DMS53 treated with DMSO at 0.1 percent for 48 hours (cell line): ENCODE measurements around the gene CDH15.
"Not testable (repeated sequence)": the region's sequence is repeated elsewhere in the genome, so short reads cannot be mapped to it uniquely, and the experiment has no call there.

ENCODE experiments used
- DNase-seq: peaks from one replicate; lab custom pipeline; 2025; ENCODE audit not compliant: unreplicated experiment; lab: John Stamatoyannopoulos, UW

The CDH15 gene

GRCh38 chr16:89155851-89156739 lies 15.5 kb upstream of the CDH15 start:
- no peak for DNase-seq

GRCh38 chr16:89156740-89157645 lies 14.6 kb upstream of the CDH15 start:
- no peak for DNase-seq

- no peak for DNase-seq
Observed at GRCh38 chr16:89157778-89158177, 13.8 kb upstream of the CDH15 start.

- DNase-seq: no peak
Observed at GRCh38 chr16:89159066-89159849, 12.3 kb upstream of the CDH15 start.

- DNase-seq: no peak
Observed at GRCh38 chr16:89159850-89160354, 11.6 kb upstream of the CDH15 start.

DNA sequence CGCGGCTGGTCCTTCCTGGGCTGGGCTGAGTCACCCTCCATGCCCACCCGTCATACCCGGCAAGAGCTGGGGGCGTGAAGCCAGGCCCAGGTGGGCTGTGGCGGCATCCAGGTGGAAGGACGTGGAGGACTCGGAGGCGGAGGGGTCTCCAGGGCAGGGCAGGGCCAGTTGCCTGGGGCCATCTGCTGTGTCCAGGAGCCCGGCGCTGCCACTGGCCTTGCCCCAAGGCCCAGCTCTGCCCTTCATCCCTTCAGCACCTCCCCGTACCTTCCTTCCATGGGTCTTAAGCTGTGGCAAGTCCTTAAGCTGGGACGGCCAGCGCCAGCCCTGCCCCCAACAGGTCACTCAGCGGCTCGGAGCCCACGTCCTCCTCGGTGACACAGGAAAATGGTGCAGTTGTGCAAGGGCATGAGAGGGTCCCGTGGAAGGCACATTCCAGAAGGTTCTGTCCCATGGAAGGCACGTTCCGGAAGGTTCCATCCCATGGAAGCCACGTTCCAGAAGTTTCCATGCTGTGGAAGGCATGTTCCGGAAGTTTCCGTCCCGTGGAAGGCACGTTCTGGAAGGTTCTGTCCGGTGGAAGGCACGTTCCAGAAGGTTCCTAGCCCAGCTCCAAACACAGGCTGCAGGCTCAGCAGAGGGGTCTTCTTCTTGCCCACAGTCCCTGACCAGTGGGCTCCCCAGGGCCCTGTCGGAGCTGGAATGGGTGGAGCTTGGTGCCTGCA lies 10.4 kb upstream of the CDH15 start:
- no peak for DNase-seq

DNA sequence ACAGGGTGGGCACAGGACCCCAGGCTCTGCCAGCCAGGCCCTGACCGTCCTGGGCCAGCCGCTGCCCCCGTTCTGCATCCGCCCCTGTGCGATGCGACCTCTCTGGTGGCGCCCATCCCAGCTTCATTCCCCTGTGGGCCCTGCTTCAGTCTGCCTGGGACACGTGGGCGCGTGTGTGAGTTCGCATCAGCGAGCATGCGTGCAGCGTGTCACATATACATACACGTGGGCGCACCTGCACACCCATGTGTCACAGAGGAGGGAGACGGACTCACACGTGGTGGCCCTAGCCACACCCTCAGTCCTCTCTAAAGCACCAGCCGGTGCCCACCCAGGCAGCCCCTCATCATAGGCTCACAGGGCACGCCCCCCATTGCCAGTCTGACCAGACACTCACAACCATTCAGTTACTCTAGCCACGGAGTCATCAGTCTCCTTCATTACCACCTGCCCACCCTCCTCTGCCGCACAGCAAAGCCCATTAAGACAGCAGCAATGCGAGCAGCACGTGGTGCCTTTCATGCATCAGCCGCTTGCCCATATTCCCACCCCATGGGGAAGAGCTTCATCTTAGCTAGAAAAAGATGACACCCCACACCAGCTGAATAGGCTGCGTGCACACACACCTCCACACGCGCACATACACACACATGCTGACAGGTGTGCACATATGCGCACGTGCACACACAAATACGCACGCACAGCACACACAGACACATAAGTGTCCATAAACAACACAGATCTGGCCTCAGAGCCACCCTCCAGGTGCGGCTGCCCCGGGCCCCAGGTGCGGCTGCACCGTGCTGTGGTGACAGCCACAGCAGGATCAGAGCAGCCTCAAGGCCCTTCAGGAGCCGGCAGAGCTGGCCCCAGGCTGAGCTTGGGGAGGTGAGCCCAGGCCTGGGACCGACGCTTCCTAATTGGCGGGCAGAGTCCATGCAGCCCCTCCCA lies 9.5 kb upstream of the CDH15 start:
- no peak for DNase-seq

- no peak for DNase-seq
Observed at GRCh38 chr16:89163297-89163696, 8.3 kb upstream of the CDH15 start.

- DNase-seq: no peak
Observed at GRCh38 chr16:89164436-89164835, 7.1 kb upstream of the CDH15 start.

DNA sequence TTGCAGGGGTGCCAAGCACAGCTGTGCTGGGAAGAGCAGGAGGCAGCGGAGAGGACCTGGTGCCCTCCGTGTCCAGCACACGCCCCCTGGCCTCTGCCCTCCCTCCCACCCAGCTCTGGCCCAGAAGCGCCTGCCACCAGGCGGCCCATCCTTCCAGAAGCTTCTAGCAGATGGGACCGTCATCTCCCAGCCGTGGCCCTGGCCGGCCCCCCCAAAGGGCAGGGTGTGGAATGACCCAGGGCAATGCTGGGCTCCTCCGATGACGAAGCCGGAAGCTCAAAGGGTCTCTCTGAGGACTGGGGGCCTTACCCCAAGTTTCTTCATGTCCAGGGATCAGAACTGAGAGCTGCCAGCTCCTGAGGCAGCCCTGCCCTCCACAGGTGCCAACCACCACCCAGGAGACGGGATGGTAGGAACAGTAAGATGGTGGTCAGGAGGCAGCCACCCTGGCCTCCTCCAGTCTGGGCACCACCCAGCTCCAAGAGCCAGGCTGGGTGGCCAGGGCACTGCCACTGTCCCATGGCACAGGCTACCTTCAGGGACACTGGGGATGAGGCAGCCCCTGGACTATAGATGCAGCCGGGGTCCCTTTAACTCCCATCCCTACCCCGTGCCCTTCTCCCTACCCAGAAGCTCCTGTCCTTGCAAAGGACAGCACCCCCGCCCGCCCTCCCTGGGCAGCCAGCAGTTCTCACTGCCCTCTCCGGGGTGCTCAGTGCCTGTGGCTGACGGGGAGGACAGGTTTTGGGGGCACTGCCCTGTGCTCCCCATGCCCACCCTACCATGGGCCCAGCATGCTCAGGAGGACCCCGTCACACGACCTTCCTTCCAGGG lies 6.5 kb upstream of the CDH15 start:
- DNase-seq: no peak

DNA sequence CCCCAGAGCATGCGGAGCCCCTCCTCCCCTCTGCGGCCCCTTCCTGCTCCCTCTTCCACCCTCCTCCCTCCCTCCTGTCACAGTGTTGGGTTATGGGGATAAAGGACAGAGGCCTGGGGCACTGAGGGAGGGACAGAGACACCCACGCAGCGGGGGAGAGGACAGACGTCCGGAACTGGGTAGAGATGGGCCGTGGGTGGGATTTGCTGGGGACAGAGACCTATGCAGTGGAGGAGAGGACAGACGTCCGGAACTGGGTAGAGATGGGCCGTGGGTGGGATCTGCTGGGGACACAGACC lies 5.9 kb upstream of the CDH15 start:
- DNase-seq: not testable (repeated sequence)

DNA sequence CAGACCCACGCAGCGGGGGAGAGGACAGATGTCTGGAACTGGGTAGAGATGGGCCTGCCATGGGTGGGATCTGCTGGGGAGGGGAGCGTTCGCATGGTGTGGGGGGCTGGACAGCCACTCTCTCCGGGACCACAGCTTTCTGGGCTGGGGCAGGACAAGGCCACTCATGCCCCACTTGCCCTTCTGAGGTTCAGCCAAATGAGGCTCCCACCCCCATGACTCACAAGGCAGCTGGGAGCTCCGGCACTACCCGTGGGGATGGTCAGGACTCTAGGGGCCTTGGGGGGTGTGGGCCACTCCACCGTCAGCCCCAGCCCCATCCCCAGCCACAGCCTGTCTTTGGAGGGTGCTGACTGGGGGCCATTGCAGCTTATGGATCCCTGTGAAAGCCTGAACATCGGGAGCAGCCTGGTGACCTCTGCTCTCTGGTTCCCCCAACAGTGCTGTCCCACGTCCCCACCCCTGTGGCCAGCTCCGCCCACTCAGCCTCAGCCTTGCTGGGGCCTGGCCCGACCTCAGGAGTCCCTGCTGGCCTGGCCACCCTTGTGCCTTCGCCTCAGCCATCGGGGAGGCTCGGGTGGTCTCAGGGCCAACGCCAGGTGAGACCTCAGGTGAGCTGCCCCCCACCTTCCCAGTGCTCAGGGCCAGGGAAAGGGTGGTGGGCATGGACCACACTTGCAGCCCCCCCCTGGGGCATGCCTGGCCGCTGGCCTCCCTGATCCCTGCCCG lies 4.7 kb upstream of the CDH15 start:
- no peak for DNase-seq

DNA sequence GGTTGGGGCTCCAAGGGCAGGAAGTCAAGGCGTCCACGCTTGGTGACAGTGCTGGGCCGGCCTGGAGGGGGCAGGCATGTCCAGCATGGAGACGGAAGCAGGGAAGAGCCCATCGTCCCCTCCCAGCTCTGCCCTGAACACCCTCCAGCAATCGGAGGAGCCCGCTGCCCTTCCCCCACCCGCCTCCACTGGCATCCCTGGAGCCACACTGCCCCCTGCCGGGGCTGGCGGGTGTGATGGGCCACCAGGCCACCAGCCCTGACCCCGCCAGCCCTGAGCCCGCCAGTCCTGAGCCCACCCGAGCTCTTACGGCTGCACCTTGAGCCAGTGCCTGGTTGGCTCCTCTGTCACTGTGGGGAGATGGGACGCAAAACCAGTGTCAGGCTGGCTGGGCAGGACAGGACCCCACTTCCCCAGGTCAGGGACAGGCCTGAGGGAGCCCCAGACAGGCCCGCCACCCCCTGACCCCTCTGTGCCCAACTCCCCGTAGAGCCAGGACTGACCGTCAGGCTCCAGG lies 4.1 kb upstream of the CDH15 start:
- peak; percentile 51 for DNase-seq

- DNase-seq: no peak
Observed at GRCh38 chr16:89168381-89169189, 3.0 kb upstream of the CDH15 start.

- DNase-seq: no peak
Observed at GRCh38 chr16:89169778-89170177, 1.8 kb upstream of the CDH15 start.

DNA sequence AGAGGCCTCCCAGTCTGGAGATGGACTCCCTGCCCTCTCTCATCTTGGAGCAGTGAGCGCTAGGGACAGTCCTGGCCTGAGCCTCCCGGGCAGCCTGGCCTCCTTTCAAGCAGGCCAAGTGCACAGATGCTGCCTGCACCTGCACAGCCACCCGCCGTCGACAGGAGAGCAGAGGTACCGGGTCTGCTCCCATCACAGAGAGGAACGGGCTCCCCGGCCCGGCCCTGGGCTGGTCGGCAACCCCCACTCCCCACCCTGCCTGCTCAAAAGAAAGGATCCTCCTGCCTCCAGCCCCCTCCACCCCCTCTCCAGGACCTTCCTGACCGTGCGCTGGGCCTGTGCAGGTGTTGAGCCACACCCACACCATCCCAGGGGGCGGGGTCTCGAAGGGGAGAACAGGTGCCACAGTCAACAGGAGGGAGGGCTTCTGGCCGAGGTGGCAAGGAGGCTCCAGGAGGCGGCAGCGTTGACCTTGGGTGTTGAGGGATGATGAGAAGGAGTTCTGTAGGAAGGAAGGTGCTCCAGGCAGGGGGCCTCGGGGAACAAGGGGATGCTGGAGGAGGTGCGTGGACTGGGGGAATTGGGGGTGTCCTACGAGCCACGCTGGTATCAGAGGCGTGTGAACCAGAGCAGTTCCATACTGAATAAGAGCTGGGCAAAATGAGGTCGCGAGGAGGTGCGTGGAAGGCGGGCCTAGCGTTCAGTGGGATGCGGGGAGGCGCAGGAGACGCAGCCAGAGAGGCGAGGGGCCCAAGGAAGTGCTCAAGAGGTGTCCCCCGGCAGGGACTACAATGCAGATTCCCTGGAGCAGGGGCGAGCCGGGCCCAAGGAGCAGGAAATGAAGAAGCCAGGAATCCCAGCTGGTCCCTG lies 967 bp upstream of the CDH15 start:
- peak; percentile 58 for DNase-seq
